Spleen (tissue), 7 donors: Measurements from ENCODE around the gene ARRB2.

ENCODE experiments used
- CTCF ChIP-seq, 11 experiments: fragments of 200-600 bp in 7 of 11; fragments of 450-650 bp in 4 of 11; sonication (generic) in 4 of 11; IDR thresholded peaks in 8 of 11; conservative IDR thresholded peaks in 3 of 11; 1 replicate in 7 of 11; 2 replicates in 4 of 11; pipeline versions ENCODE4 v1.4.0 to v1.8.0; 2016 to 2021; ENCODE audit warnings: antibody characterized with exemption in 11 of 11, inconsistent platforms in 4 of 11, mild to moderate bottlenecking in 1 of 11
- POLR2A ChIP-seq, 3 donors: fragments of 450-650 bp; IDR thresholded peaks; one replicate each; pipeline ENCODE4 v1.5.1; 2017; ENCODE audit warnings: antibody characterized with exemption in 3 of 3, mild to moderate bottlenecking in 1 of 3
- donor health status: DM: no; HTN: no; CAD: no; lungs with moderate emphysema.
- donor health status: DM: no; HTN: no; CAD: no.
- donor health status: DM: no; HTN: no; CAD: no.

DNA sequence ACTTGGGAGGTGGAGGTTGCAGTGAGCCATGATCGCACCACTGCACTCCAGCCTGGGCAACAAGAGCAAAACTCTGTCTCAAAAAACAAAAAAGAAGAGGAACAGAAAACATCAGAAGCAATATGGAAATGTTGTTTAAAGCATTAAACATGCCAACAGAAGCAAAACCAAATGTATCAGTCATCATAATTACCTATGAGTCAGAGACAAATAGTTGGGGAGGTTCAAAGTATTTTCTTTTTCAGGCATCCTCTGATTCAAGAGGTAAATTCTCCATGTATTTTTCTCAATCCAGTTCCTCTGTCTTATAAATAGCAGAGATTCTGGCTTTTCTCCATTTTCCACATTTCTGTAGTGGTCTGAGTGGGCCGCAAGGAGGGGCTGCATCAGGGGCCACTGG lies 59.2 kb downstream of the ARRB2 start:
- TF ChIP-seq CTCF (IDR thresholded peaks at IDR 0.05 in 8 of 11, conservative IDR thresholded peaks at IDR 0.05 in 3 of 11) (no peak), POLR2A (IDR thresholded peaks at IDR 0.05) (no peak)
